H9 (cell line): ENCODE data around the gene LIMS1. TPM values are rescaled to one million over a fixed set of nuclear protein-coding genes. Genes with fewer than 3 reads are reported as not detected.
"Not testable (repeated sequence)": the region's sequence is repeated elsewhere in the genome, so short reads cannot be mapped to it uniquely, and the experiment has no call there.

ENCODE experiments used
- DNase-seq: peaks from one replicate; pipeline ENCODE4 v3.0.0-alpha.2; 2017
- H2AFZ ChIP-seq: one replicate; pipeline ENCODE4 v1.6.1; 2013; ENCODE audit warnings: mild to moderate bottlenecking, low read length, control low read depth, moderate library complexity
- H2AK5ac ChIP-seq: 2 replicates; pipeline ENCODE4 v1.6.1; 2013; ENCODE audit warnings: low read length, control low read depth, mixed read lengths; ENCODE audit not compliant: insufficient read length
- H2BK120ac ChIP-seq: one replicate; pipeline ENCODE4 v1.6.1; 2013; ENCODE audit warnings: low read depth, mild to moderate bottlenecking, low read length, control low read depth, inconsistent platforms; ENCODE audit not compliant: poor library complexity, severe bottlenecking
- H2BK12ac ChIP-seq: 2 replicates; pipeline ENCODE4 v1.6.1; 2013; ENCODE audit warnings: low read length, control low read depth, mixed read lengths, low read depth; ENCODE audit not compliant: insufficient read length
- H2BK15ac ChIP-seq: 2 replicates; pipeline ENCODE4 v1.6.1; 2013; ENCODE audit warnings: low read depth, low read length, control low read depth
- H2BK20ac ChIP-seq: one replicate; pipeline ENCODE4 v1.6.1; 2013; ENCODE audit warnings: low read depth, mild to moderate bottlenecking, low read length, control low read depth, inconsistent platforms; ENCODE audit not compliant: poor library complexity, severe bottlenecking
- H2BK5ac ChIP-seq: 2 replicates; pipeline ENCODE4 v1.6.1; 2013; ENCODE audit warnings: low read length, control low read depth, mixed read lengths; ENCODE audit not compliant: insufficient read length
- H3K14ac ChIP-seq: 2 replicates; pipeline ENCODE4 v1.6.1; 2013; ENCODE audit warnings: low read length, control low read depth; ENCODE audit not compliant: insufficient read depth
- H3K18ac ChIP-seq: 2 replicates; pipeline ENCODE4 v1.6.1; 2013; ENCODE audit warnings: low read depth, mild to moderate bottlenecking, mixed read lengths, low read length, control low read depth; ENCODE audit not compliant: insufficient read length
- H3K23ac ChIP-seq: 2 replicates; pipeline ENCODE4 v1.6.1; 2013; ENCODE audit warnings: low read length, control low read depth, mixed read lengths, low read depth; ENCODE audit not compliant: insufficient read length
- H3K23me2 ChIP-seq: 2 replicates; pipeline ENCODE4 v1.6.1; 2013; ENCODE audit warnings: low read depth, mild to moderate bottlenecking, mixed read lengths, low read length, control low read depth; ENCODE audit not compliant: insufficient read length, poor library complexity, severe bottlenecking
- H3K27ac ChIP-seq: 2 replicates; pipeline ENCODE4 v1.5.1; 2013; ENCODE audit warnings: low read length, control low read depth, mixed read lengths, low read depth; ENCODE audit not compliant: insufficient read length
- H3K27me3 ChIP-seq: 2 replicates; pipeline ENCODE4 v1.6.1; 2013; ENCODE audit warnings: low read length, control low read depth, inconsistent platforms; ENCODE audit not compliant: insufficient read depth
- H3K4ac ChIP-seq: 2 replicates; pipeline ENCODE4 v1.6.1; 2013; ENCODE audit warnings: low read depth, mild to moderate bottlenecking, control low read depth, inconsistent platforms, low read length, moderate library complexity
- H3K4me1 ChIP-seq: 2 replicates; pipeline ENCODE4 v1.6.1; 2013; ENCODE audit warnings: low read length, control low read depth, inconsistent platforms; ENCODE audit not compliant: insufficient read depth
- H3K4me2 ChIP-seq: 2 replicates; pipeline ENCODE4 v1.6.1; 2013; ENCODE audit warnings: low read length, control low read depth, mixed read lengths; ENCODE audit not compliant: insufficient read length, insufficient read depth
- H3K56ac ChIP-seq: 2 replicates; pipeline ENCODE4 v1.6.1; 2013; ENCODE audit warnings: low read depth, mild to moderate bottlenecking, mixed read lengths, low read length, control low read depth; ENCODE audit not compliant: insufficient read length
- H3K79me1 ChIP-seq: 2 replicates; pipeline ENCODE4 v1.6.1; 2013; ENCODE audit warnings: low read depth, mild to moderate bottlenecking, moderate library complexity, low read length, control low read depth, inconsistent platforms; ENCODE audit not compliant: insufficient read depth, poor library complexity, severe bottlenecking
- H3K79me2 ChIP-seq: 2 replicates; pipeline ENCODE4 v1.6.1; 2013; ENCODE audit warnings: low read length, control low read depth, inconsistent platforms; ENCODE audit not compliant: insufficient read depth
- H3K9ac ChIP-seq: 2 replicates; pipeline ENCODE4 v1.6.1; 2013; ENCODE audit warnings: low read length, control low read depth, mixed read lengths; ENCODE audit not compliant: insufficient read length; ENCODE audit errors: extremely low read depth
- H3K9me3 ChIP-seq: one replicate; pipeline ENCODE4 v1.6.1; 2013; ENCODE audit warnings: low read depth, low read length, inconsistent platforms; ENCODE audit not compliant: control insufficient read depth
- H3T11ph ChIP-seq: one replicate; pipeline ENCODE4 v1.6.1; 2013; ENCODE audit warnings: mild to moderate bottlenecking, low read length, control low read depth, inconsistent platforms
- H4K20me1 ChIP-seq: one replicate; pipeline ENCODE4 v1.6.1; 2013; ENCODE audit not compliant: control insufficient read depth, insufficient read length, insufficient read depth
- H4K5ac ChIP-seq: 2 replicates; pipeline ENCODE4 v1.6.1; 2013; ENCODE audit warnings: low read depth, mild to moderate bottlenecking, mixed read lengths, low read length, control low read depth; ENCODE audit not compliant: insufficient read length
- H4K8ac ChIP-seq: replicated peaks from 2 replicates; pipeline ENCODE4 v1.6.1; 2013; ENCODE audit warnings: low read length, control low read depth, mixed read lengths, low read depth; ENCODE audit not compliant: insufficient read length
- H4K91ac ChIP-seq: 2 replicates; pipeline ENCODE4 v1.6.1; 2013; ENCODE audit warnings: low read depth, mild to moderate bottlenecking, moderate library complexity, mixed read lengths, low read length, control low read depth; ENCODE audit not compliant: insufficient read length
- H3K27ac Mint-ChIP-seq, 3 experiments: 2 replicates in 2 of 3; 3 replicates in 1 of 3; pipeline ENCODE4 v1.8.0; 2020 to 2021; ENCODE audit warnings: mixed read lengths in 3 of 3, mild to moderate bottlenecking in 1 of 3, moderate library complexity in 1 of 3
- H3K27me3 Mint-ChIP-seq: 2 replicates; pipeline ENCODE4 v1.8.0; 2021; ENCODE audit warnings: low read depth, mild to moderate bottlenecking, moderate library complexity, mixed read lengths
- H3K36me3 Mint-ChIP-seq, 3 experiments: 2 replicates in 2 of 3; 3 replicates in 1 of 3; pipeline ENCODE4 v1.8.0; 2020 to 2021; ENCODE audit warnings: low read depth in 3 of 3, mixed read lengths in 3 of 3; ENCODE audit not compliant: insufficient read depth in 1 of 3
- H3K4me1 Mint-ChIP-seq, 2 experiments: 2 replicates each; pipeline ENCODE4 v1.8.0; 2020; ENCODE audit warnings: mixed read lengths in 2 of 2
- H3K4me3 Mint-ChIP-seq, 2 experiments: 2 replicates in 1 of 2; 3 replicates in 1 of 2; pipeline ENCODE4 v1.8.0; 2020 to 2021; ENCODE audit warnings: mild to moderate bottlenecking in 2 of 2, mixed read lengths in 2 of 2, moderate library complexity in 1 of 2
- H3K9me3 Mint-ChIP-seq, 2 experiments: 2 replicates in 1 of 2; 3 replicates in 1 of 2; pipeline ENCODE4 v1.8.0; 2020; ENCODE audit warnings: mild to moderate bottlenecking in 2 of 2, mixed read lengths in 2 of 2, moderate library complexity in 1 of 2
- WGBS: extraction: QIAGEN DNeasy Blood & Tissue Kit; methylation state at CpG from one replicate; pipeline ENCODE4 v1.1.7; 2013; ENCODE audit warnings: missing lambda C conversion rate, low lambda C conversion rate, mixed read lengths; ENCODE audit not compliant: insufficient read length; ENCODE audit errors: extremely low coverage; 5-methylcytosine and 5-hydroxymethylcytosine counted together
- total RNA-seq: library from RNA; stranded (reverse); gene quantifications from 2 replicates; pipeline ENCODE4 v1.2.1, GENCODE V29; 2021

Gene LIMS1
- total RNA-seq, 1 experiment from 2014 or later: 37.7 TPM

DNA sequence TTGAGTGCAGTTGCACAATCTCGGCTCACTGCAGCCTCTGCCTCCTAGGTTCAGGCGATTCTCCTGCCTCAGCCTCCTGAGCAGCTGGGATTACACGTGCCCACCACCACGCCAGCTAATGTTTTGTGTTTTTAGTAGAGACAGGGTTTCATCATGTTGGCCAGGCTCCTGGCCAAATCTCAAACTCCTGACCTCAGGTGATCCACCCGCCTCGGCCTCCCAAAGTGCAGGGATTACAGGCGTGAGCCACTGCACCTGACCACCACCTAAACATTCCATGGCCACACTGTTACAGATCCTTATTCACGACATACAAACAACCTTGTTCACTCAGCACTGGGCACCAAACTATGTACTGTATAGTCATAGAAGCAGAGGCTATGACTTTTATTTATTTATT is 116.2 kb downstream of the LIMS1 start:
- H3K9me3 Mint-ChIP-seq: peaks cover 16 to 17% of the 10 kb centered on the region in 2 experiments
- not testable (repeated sequence) for H4K5ac ChIP-seq
- WGBS: no CpG with 5 or more reads among the region's 8 CpGs

DNA sequence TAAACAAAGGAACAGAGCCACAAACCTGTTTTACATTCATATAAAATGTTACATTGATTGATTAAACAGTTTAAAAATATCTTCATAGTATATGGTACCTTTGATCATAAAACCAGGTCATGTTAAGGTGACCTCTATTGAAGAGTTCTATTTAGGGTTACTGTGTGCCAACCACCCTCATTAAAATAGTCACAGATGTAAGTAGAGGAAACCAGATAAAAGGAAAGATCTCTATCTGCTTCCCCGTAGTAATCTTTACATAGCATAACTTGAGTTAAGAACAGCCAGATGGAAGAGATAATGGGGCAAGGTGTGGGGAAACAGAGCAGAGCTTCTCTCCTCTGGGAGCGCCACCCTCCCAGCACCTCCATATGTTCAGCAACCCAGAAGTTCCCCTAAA is 117.2 kb downstream of the LIMS1 start:
- not testable (repeated sequence) for H2AFZ ChIP-seq, H3K36me3 Mint-ChIP-seq, H3K27ac ChIP-seq, H3K23me2 ChIP-seq, H3K27ac Mint-ChIP-seq, H3K56ac ChIP-seq, H3K4me2 ChIP-seq, H3K79me2 ChIP-seq, H4K8ac ChIP-seq, H2BK12ac ChIP-seq, H3K14ac ChIP-seq, H3K4me1 ChIP-seq, H2AK5ac ChIP-seq, H3K27me3 ChIP-seq, H3K4me3 Mint-ChIP-seq, H4K20me1 ChIP-seq, H3K9me3 ChIP-seq, H3K4ac ChIP-seq, H3K9ac ChIP-seq, H4K5ac ChIP-seq, H3K18ac ChIP-seq, H2BK20ac ChIP-seq, H2BK5ac ChIP-seq, DNase-seq, H2BK120ac ChIP-seq, H3K9me3 Mint-ChIP-seq, H4K91ac ChIP-seq, H3K23ac ChIP-seq, H2BK15ac ChIP-seq, H3K79me1 ChIP-seq, H3T11ph ChIP-seq, H3K27me3 Mint-ChIP-seq
- H3K4me1 Mint-ChIP-seq: peaks cover 11 to 13% of the 10 kb centered on the region in 2 experiments; a peak in 3 of 4 replicates
- WGBS: no CpG with 5 or more reads among the region's 2 CpGs

More for the DNA sequence above, 116.2 kb downstream of the LIMS1 start:
- H2AK5ac ChIP-seq, H3K18ac ChIP-seq, H3K23me2 ChIP-seq, H3K4ac ChIP-seq, H3K27me3 Mint-ChIP-seq, H3T11ph ChIP-seq, H3K9me3 ChIP-seq, H3K14ac ChIP-seq, H2BK5ac ChIP-seq, H4K8ac ChIP-seq, H2BK20ac ChIP-seq, H4K91ac ChIP-seq, H2BK15ac ChIP-seq, DNase-seq, H3K27ac ChIP-seq, H3K27me3 ChIP-seq, H3K56ac ChIP-seq, H3K79me1 ChIP-seq, H3K9ac ChIP-seq, H2BK120ac ChIP-seq, H3K79me2 ChIP-seq, H3K23ac ChIP-seq, H3K4me1 ChIP-seq, H4K20me1 ChIP-seq, H2BK12ac ChIP-seq, H3K4me3 Mint-ChIP-seq, H2AFZ ChIP-seq, H3K4me2 ChIP-seq: not testable (repeated sequence)
- Mint-ChIP-seq H3K27ac (peak overlapping the region in 1 of 3 experiments; percentile 72; a peak in 1 of 7 replicates), H3K4me1 (peaks cover 11 to 13% of the 10 kb centered on the region in 2 experiments; a peak in 3 of 4 replicates), H3K36me3 (peaks cover 6 to 15% (median 10%) of the 10 kb centered on the region in 3 experiments; a peak in 6 of 7 replicates)
